HG03196 (cell line): ENCODE measurements around the gene EEF1AKMT1.
"Not testable (repeated sequence)": the region's sequence is repeated elsewhere in the genome, so short reads cannot be mapped to it uniquely, and the experiment has no call there.

Experiments used
- ATAC-seq: cut with Tn5 transposase; IDR thresholded peaks from one replicate; pipeline ENCODE4 v1.9.1; 2021; ENCODE audit not compliant: unreplicated experiment

Gene EEF1AKMT1

DNA sequence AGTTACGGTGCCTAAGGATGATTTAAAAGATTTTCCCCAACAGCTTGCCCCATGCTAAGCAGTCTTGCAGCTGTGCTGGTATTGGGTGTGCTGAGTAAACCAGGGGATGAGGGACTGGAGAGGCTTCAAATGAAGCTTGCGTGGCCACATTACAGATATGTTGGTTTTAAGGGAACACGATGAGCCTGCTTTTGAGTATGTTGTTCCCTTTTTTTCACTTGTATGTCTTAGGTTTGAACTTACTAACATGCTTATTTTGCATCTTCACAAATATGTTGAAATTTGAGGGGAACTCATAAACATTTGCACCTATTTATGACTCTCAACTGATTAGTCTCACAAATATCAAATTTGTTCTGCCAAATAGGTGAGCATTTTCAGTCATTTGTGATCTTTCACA is 72.3 kb downstream of the EEF1AKMT1 start:
- no peak for ATAC-seq

DNA sequence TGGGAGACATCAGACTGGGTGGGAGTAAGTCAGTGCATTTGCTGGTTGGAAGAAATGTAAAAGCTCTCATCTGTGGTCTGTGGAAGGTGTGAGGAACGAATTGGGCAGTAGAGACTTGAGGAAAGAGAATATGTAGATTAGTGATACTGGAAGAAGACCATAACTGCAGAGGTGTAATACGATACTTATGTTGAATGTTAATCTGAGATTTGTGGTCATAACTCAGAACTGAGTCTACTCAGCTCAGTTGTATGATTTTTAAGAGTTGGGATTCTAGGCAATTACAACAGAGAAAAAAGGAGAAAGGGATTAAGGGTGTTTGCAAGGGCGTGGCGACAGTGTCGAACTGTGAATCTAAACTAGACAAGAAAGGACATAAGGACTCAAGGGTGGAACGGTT is 73.5 kb downstream of the EEF1AKMT1 start:
- no peak for ATAC-seq

DNA sequence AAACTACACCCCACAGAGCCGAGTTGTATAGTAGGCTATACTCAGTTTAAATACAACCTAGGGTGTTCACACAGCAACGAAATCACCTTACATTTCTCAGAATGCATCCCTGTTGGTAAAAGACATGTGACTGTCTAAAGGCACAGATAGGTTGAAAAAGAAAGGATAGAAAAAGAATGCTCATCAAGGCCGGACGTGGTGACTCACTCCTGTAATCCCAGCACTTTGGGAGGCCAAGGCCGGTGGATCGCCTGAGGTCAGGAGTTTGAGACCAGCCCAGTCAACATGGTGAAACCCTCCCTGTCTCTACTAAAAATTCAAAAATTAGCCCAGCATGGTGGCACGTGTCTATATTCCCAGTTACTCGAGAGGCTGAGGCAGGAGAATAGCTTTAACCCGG is 74.0 kb downstream of the EEF1AKMT1 start:
- no peak for ATAC-seq

DNA sequence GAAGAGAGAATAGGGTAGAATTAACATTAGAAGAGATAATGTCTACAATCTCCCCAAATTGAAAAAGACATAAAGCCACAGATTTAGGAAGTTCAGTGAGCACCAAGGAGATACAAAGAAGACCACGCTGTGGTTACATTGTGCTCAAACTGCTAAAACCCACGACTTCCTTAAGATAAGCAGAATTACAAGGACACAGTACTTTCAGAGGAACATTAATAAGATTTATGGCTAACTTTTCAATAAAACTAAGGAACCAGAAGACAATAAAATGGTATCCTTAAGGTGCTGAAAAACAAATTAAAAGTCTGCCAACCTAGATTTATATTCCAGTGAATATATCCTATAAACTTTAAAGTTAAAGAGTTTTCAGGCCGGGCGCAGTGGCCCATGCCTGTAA is 77.7 kb downstream of the EEF1AKMT1 start:
- ATAC-seq = no peak

DNA sequence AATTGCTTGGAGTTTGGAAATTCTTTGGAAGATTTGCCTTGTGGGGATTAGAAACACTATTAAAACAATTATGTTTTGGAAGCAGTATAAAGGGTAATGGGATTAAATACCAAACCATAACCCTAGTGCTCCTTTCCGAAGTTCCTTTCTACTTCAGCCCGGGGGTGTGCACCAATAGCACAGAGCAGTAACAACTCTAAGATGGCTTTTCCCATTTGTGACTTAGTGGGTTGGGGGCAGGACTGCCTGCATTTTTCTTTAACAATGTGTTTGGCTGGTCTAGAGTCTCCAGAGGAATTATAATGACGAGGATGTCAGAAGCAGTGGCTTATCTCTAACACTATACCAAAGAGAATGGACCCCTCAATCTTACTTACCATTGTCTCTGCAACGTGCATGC is 82.1 kb downstream of the EEF1AKMT1 start:
- ATAC-seq = no peak

DNA sequence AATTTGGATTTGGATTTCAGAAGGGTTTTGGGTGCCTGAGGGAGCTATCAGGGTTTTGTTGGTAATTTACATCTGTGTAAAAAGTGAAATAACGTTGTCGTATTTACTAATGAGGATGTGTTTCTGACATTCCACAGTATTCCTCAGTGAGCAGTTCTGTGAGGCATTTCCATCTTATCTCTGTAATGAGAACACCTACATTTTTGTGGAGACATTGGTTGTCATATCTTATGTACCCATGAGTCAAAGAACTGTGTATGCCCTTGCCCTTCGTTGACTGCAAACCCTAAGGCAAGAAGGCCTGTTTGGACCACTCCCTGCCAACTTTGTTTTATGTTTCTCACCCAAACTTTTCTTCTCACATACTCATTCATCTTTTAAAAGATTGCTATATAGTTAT is 84.5 kb downstream of the EEF1AKMT1 start:
- ATAC-seq = no peak

DNA sequence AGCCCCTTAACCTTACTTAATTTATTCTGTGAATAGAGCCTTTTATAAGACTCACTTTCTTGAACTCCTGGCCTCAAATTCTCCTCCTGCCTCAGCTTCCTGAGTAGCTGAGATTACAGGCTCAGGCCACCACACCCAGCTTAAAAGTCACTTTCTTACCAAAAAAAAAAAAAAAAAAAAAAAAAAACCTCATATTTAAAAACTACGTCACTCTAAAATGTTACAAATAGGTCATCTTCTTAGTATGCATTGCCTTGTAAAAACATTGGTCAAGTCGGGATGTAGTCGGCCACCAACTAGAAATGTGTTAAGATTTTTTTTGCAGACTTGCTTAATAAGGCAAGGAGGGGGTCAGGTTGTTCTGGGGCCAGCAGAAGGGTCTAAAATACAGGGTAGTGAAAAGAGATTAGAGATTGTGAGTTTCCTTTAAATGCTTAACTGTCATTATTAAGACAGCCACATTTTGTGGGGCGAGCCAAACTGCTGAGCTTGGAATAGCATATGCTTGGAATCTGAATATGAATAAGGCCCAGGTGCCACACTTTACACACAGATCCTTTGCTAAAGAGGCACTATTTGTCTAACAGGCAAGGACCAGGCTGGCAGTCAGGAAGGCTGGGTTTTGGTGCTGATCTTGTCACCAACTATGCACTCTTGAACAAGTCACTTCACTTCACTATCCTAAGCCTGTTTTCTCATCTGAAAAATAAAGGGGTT is 86.7 kb downstream of the EEF1AKMT1 start:
- no peak for ATAC-seq

DNA sequence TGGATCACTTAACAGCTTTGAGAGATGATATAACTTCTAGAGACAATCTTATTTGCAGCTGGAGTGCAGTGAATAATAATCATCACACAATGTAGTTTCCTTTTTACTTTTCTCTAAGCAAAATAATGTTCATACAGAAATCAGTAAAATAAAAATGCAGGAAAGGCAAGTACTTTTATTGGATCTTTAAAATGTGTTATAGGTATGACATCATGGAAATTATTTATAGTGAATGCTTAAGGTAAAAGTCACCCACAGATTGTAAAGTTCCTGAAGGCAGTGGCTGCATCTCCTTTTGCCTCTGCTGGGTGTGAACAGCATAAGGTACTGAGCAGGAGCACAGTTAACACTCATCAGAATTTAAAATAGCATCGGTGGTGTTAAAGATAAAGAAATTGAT is 87.6 kb downstream of the EEF1AKMT1 start:
- no peak for ATAC-seq

DNA sequence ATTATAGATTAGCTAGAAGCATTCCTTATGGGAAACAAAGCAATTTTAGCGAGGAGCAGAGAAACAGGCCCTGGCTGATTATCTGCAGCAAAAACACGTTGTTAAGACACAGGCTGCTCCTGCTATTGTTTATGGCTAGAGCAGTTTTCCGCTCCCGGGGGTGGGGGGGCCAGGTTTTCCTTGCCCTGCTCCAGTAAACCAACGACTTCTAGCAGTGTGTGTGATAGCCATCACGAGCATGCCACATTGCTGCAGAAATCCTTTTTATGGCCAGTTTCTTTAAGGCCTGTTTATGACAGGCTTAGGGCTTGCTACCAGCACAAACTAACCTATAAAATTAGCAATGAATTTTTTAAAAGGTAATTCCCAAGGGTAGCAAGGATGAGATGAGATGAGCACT is 88.7 kb downstream of the EEF1AKMT1 start:
- no peak for ATAC-seq

DNA sequence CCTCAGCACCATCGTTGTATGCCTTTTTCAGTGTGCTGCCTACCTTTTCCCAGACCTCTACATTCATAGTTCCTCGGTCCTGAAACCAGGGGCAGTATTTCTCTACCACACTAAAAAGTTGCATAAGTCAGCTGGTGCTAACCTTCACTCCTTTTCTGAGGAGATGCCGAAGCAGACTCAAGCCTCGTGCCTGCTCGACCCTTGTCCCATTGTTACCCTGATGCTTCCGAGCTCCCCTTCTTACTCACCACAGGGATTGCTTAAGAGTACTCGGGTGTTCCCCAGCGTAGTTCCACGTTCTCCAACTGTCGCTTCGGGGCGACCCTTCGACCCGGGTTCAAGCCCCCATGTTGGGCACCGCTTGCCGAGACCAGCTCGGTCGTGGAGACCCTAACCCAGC is 89.2 kb downstream of the EEF1AKMT1 start:
- ATAC-seq = no peak

DNA sequence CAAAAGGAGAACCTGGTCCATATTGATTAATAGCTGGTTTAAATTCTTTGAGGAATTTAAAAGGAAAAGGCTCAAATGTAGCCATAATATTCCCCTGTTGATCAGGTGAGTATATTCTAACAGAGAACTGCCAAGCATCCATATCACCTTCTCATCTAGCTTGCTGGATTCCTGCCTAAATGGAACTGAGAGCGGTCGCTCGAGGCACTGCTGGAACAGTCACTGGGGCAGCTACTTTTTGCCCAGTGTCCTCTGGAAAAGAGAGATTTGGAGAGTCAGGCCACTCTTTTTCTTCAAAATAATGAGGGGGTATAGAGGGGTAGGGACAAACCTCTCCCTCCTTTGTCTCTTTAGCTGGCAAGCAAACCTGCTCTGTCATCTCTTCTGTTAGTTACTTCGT is 89.7 kb downstream of the EEF1AKMT1 start:
- ATAC-seq = no peak

DNA sequence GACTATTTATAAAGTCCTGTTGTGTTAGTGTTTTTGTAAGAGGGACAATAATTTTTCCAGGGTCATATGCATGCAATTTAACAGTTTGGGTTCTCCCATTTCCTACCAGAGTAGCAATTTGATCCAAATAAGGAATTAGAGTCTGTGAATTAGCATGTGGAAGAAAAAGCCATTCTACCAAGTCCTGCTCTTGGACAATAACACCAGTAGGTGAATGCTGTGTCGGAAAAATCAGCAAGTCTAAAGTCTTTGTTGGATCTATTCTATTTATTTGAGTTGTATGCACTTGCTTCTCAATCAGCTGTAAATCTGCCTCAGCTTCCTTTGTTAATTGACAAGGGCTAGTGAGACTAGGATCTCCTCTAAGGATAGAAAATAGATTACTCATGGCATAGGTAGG is 91.7 kb downstream of the EEF1AKMT1 start:
- no peak for ATAC-seq

DNA sequence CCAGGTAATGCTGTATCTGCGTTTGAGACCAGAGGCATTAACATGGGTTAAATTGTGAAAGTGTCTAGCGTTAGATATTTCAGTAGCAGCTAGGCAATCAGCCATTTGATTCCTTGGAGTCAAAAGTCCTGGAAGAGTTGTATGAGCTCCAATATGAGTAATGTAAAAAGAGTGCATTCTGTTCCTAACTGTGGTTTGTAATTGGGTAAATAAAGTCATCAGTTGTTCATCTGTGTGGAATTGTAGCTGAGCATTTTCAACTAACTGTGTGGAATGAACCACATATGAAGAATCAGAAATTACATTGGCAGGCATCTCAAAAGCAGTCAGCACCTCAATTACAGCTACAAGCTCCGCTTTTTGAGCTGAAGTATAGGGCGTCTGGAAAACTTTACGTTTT is 92.3 kb downstream of the EEF1AKMT1 start:
- not testable (repeated sequence) for ATAC-seq

DNA sequence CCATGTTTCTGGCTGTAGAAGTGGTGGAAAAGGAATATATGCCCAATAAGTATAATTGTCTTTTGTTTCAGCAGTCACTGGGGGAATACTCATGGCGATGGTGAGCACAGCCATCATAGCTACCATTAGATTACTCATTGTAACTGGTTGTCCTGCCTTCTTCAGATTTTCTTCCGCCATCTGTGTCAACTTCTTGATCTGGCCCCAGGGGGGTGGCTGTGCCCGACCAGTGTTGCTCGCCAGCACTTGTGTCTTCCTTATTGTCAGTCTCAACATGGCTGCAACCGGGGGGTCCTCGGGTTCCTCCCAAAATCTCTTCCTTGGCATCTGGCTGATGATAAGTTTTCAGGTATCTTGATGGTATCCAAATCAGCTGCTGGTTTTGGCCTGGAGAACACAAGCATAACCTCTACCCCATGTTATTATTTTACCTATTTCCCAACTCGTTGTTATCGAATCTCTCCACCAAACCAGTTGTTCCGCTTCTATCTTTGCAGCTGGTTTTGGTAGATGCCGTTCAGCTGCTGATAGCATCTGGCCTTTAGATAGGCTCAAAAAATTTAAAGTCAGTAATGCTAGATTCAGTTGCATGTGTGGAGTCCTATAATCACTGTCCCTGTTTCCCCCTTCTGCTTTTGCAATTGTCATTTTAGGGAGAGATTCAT is 93.2 kb downstream of the EEF1AKMT1 start:
- ATAC-seq = no peak

DNA sequence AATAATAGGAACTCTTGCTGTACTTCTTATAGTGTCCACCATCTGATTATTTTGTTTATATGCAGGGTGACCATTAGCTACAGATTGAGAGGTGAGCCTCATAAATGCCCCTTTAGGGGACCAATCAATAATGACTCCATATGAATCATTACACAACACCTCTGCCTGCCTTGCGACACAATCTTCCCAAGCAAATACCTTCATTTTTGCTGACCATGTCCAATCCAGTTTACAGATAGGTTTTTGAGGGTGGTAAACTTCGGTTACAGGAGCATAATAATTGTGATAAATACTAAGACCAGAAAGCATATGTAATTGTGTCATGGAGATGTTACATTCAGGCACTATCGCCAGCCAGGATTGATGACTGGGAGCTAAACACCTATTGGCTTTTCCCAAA is 93.9 kb downstream of the EEF1AKMT1 start:
- no peak for ATAC-seq
